SJCRH30 (cell line): Measurements from ENCODE around the gene BSCL2. TPM values are rescaled to one million over a fixed set of nuclear protein-coding genes. Genes with fewer than 3 reads are reported as not detected.
"Not testable (repeated sequence)": the region's sequence is repeated elsewhere in the genome, so short reads cannot be mapped to it uniquely, and the experiment has no call there.

Source experiments
- DNase-seq, 2 experiments: peaks; one replicate each; pipeline ENCODE4 v3.0.0-alpha.2; 2015 to 2020
- H3K27ac ChIP-seq: fragments of 250-450 bp; sonication (Bioruptor Pico); 2 replicates; pipeline ENCODE4 v1.5.1; 2020; ENCODE audit warnings: mild to moderate bottlenecking, moderate library complexity
- H3K27me3 ChIP-seq: fragments of 250-450 bp; sonication (Bioruptor Pico); 2 replicates; pipeline ENCODE4 v1.5.1; 2020; ENCODE audit warnings: mild to moderate bottlenecking, moderate library complexity
- H3K36me3 ChIP-seq: fragments of 250-450 bp; sonication (Bioruptor Pico); 2 replicates; pipeline ENCODE4 v1.5.1; 2020; ENCODE audit warnings: mild to moderate bottlenecking, moderate library complexity
- H3K4me1 ChIP-seq: fragments of 250-450 bp; sonication (Bioruptor Pico); 2 replicates; pipeline ENCODE4 v1.5.1; 2020; ENCODE audit warnings: mild to moderate bottlenecking, moderate library complexity
- H3K4me3 ChIP-seq: fragments of 250-450 bp; sonication (Bioruptor Pico); 2 replicates; pipeline ENCODE4 v1.5.1; 2020; ENCODE audit warnings: mild to moderate bottlenecking, moderate library complexity
- H3K9me3 ChIP-seq: fragments of 250-450 bp; sonication (Bioruptor Pico); replicated peaks from 2 replicates; pipeline ENCODE4 v1.5.1; 2020; ENCODE audit warnings: mild to moderate bottlenecking, moderate library complexity
- total RNA-seq: library from RNA; depleted of rRNA; stranded (reverse); fragments of >200 nt; shearing (Covaris generic); gene quantifications from 2 replicates; pipeline ENCODE4 v1.2.3, GENCODE V29; 2014; rRNA removed

The BSCL2 gene
- total RNA-seq = 24.3 and 26.1 TPM in 2 replicates

- Histone ChIP-seq H3K27ac (peak within 1 kb of the TSS; percentile 78), H3K9me3 (no peaks in the 10 kb centered on the region), H3K27me3 (no peaks in the 10 kb centered on the region), H3K4me1 (peaks cover 11% of the 10 kb centered on the region), H3K36me3 (peaks cover 25% of the 10 kb centered on the region), H3K4me3 (peak within 1 kb of the TSS; percentile 64)
- peak; percentile 54 to 57 for DNase-seq
These were observed at the start of gene BSCL2, which contains the start of gene GNG3 for GRCh38 chr11:62707277-62707861. BSCL2 (minus strand) TSS chr11:62707424; CDS start chr11:62707195, 229 bp downstream. GNG3 (plus strand) TSS chr11:62707676; CDS start chr11:62708296, 620 bp downstream.

GRCh38 chr11:62755086-62755615 lies 47.9 kb upstream of the BSCL2 start:
- peak; percentile 13 to 59 for DNase-seq
- Histone ChIP-seq H3K4me1 (peaks cover 6% of the 10 kb centered on the region; the same call in 1 of the 2 replicates), H3K27me3 (no peaks in the 10 kb centered on the region), H3K9me3 (no peaks in the 10 kb centered on the region), H3K36me3 (no peaks in the 10 kb centered on the region), H3K27ac (no peak overlapping the region), H3K4me3 (no peak overlapping the region)

- no peaks in the 10 kb centered on the region for H3K9me3 ChIP-seq
- DNase-seq = peak; percentile 98 to 99
- H3K27me3 ChIP-seq = no peaks in the 10 kb centered on the region
- H3K4me1 ChIP-seq = peaks cover 6% of the 10 kb centered on the region; the same call in 1 of the 2 replicates
- no peaks in the 10 kb centered on the region for H3K36me3 ChIP-seq
- peak within 1 kb of the TSS; percentile 84 for H3K4me3 ChIP-seq
- H3K27ac ChIP-seq = peak within 1 kb of the TSS; percentile 74
These were observed 46.7 kb upstream of the BSCL2 start, which contains the start of gene ZBTB3 for GRCh38 chr11:62753736-62754603. ZBTB3 (minus strand) TSS chr11:62754160; CDS start chr11:62753664, 496 bp downstream.

- no peak for DNase-seq
- Histone ChIP-seq H3K27ac (peak overlapping the region; percentile 74), H3K4me1 (peaks cover 6% of the 10 kb centered on the region; the same call in 1 of the 2 replicates), H3K36me3 (no peaks in the 10 kb centered on the region), H3K27me3 (no peaks in the 10 kb centered on the region), H3K9me3 (no peaks in the 10 kb centered on the region), H3K4me3 (peak overlapping the region; percentile 84)
These were observed 45.9 kb upstream of the BSCL2 start for GRCh38 chr11:62752994-62753735.

GRCh38 chr11:62752177-62752785 lies 45.1 kb upstream of the BSCL2 start:
- no peak overlapping the region for H3K27ac ChIP-seq
- no peaks in the 10 kb centered on the region for H3K27me3 ChIP-seq
- no peaks in the 10 kb centered on the region for H3K9me3 ChIP-seq
- peaks cover 6% of the 10 kb centered on the region; the same call in 1 of the 2 replicates for H3K4me1 ChIP-seq
- no peak for DNase-seq
- H3K4me3 ChIP-seq = no peak overlapping the region
- H3K36me3 ChIP-seq = no peaks in the 10 kb centered on the region

- not testable (repeated sequence) for H3K27ac ChIP-seq, H3K4me3 ChIP-seq, H3K36me3 ChIP-seq, H3K27me3 ChIP-seq, H3K4me1 ChIP-seq, DNase-seq, H3K9me3 ChIP-seq
These were observed 42.7 kb upstream of the BSCL2 start for GRCh38 chr11:62749931-62750330.

GRCh38 chr11:62747475-62748160 lies 40.4 kb upstream of the BSCL2 start:
- Histone ChIP-seq H3K36me3 (no peaks in the 10 kb centered on the region), H3K27ac (no peak overlapping the region), H3K9me3 (no peaks in the 10 kb centered on the region), H3K4me3 (no peak overlapping the region), H3K4me1 (no peaks in the 10 kb centered on the region), H3K27me3 (no peaks in the 10 kb centered on the region)
- no peak for DNase-seq

- no peaks in the 10 kb centered on the region for H3K27me3 ChIP-seq
- no peaks in the 10 kb centered on the region for H3K4me1 ChIP-seq
- H3K4me3 ChIP-seq = no peak overlapping the region
- no peak for DNase-seq
- H3K27ac ChIP-seq = no peak overlapping the region
- H3K36me3 ChIP-seq = peaks cover 39% of the 10 kb centered on the region
- H3K9me3 ChIP-seq = no peaks in the 10 kb centered on the region
These were observed 30.0 kb upstream of the BSCL2 start for GRCh38 chr11:62737196-62737595.

- peaks cover 25% of the 10 kb centered on the region for H3K36me3 ChIP-seq
- H3K27ac ChIP-seq = no peak overlapping the region
- H3K27me3 ChIP-seq = no peaks in the 10 kb centered on the region
- no peak for DNase-seq
- H3K4me1 ChIP-seq = no peaks in the 10 kb centered on the region
- H3K4me3 ChIP-seq = no peak overlapping the region
- no peaks in the 10 kb centered on the region for H3K9me3 ChIP-seq
These were observed 25.6 kb upstream of the BSCL2 start for GRCh38 chr11:62732830-62733229.

GRCh38 chr11:62730076-62730475 lies 22.9 kb upstream of the BSCL2 start:
- not testable (repeated sequence) for H3K27me3 ChIP-seq, H3K9me3 ChIP-seq, DNase-seq, H3K4me3 ChIP-seq, H3K27ac ChIP-seq, H3K4me1 ChIP-seq
- H3K36me3 ChIP-seq = peaks cover 22% of the 10 kb centered on the region

- Histone ChIP-seq H3K4me3 (peak within 1 kb of the TSS; percentile 79), H3K36me3 (peaks cover 33% of the 10 kb centered on the region)
These were observed 21.2 kb upstream of the BSCL2 start, which contains the start of gene TTC9C for GRCh38 chr11:62728171-62728988. TTC9C (plus strand) TSS chr11:62728486; CDS start chr11:62728849, 363 bp downstream.

GRCh38 chr11:62727872-62728170 lies 20.6 kb upstream of the BSCL2 start:
- Histone ChIP-seq H3K36me3 (peaks cover 34% of the 10 kb centered on the region), H3K4me3 (peak overlapping the region; percentile 79), H3K9me3 (no peaks in the 10 kb centered on the region), H3K4me1 (no peaks in the 10 kb centered on the region; the same call in 1 of the 2 replicates), H3K27ac (peak overlapping the region; percentile 93), H3K27me3 (no peaks in the 10 kb centered on the region)
- peak; percentile 94 to 98 for DNase-seq

More at GRCh38 chr11:62728171-62728988, 21.2 kb upstream of the BSCL2 start, which contains the start of gene TTC9C:
- Histone ChIP-seq H3K27me3 (no peaks in the 10 kb centered on the region), H3K9me3 (no peaks in the 10 kb centered on the region), H3K27ac (peak within 1 kb of the TSS; percentile 93), H3K4me1 (no peaks in the 10 kb centered on the region; the same call in 1 of the 2 replicates)
- peak; percentile 87 to 91 for DNase-seq
